CD4-positive, alpha-beta T cell (primary cell): Measurements from ENCODE around the gene MPZL3. TPM values are rescaled to one million over a fixed set of nuclear protein-coding genes. Genes with fewer than 3 reads are reported as not detected.

Source experiments
- ATAC-seq: fragments of 200-7000 bp; cut with Tn5 transposase; one replicate; pipeline ENCODE4 v1.10.0; 2022; ENCODE audit warnings: mild to moderate bottlenecking; ENCODE audit not compliant: poor library complexity
- CTCF ChIA-PET: fragments of 350-600 bp; sonication (Branson Sonifier 250); formaldehyde crosslinking; loops from one replicate; lab custom pipeline; 2021; ENCODE audit warnings: antibody characterized with exemption, inconsistent platforms; lab: Charles Lee
- POLR2A ChIA-PET: fragments of 350-600 bp; sonication (Branson Sonifier 250); formaldehyde crosslinking; loops from one replicate; lab custom pipeline; 2021; ENCODE audit warnings: antibody characterized with exemption, inconsistent platforms; lab: Charles Lee
- DNase-seq, 14 experiments: peaks; one replicate each; pipeline ENCODE4 v3.0.0-alpha.2; 2013 to 2020; ENCODE audit warnings: mixed read lengths in 2 of 14
- H3K27ac ChIP-seq, 2 donors: one replicate each; pipeline versions ENCODE4 v1.5.1 to v1.7.0; 2013; ENCODE audit warnings: low read length in 2 of 2, low read depth in 1 of 2, mild to moderate bottlenecking in 1 of 2
- H3K27me3 ChIP-seq, 2 experiments: 1 replicate in 1 of 2; 2 replicates in 1 of 2; pipeline versions ENCODE4 v1.6.1 to v1.7.0; 2013; ENCODE audit warnings: low read length in 2 of 2, control low read depth in 1 of 2, mild to moderate bottlenecking in 1 of 2, moderate library complexity in 1 of 2; ENCODE audit not compliant: insufficient read depth in 2 of 2, control insufficient read depth in 1 of 2
- H3K36me3 ChIP-seq: one replicate; pipeline ENCODE4 v1.6.1; 2013; ENCODE audit warnings: low read length, control low read depth; ENCODE audit not compliant: insufficient read depth
- H3K4me1 ChIP-seq: one replicate; pipeline ENCODE4 v1.6.1; 2013; ENCODE audit warnings: low read length, control low read depth; ENCODE audit not compliant: insufficient read depth
- H3K4me3 ChIP-seq: one replicate; pipeline ENCODE4 v1.5.1; 2013; ENCODE audit warnings: mild to moderate bottlenecking, low read length, moderate library complexity
- H3K9me3 ChIP-seq, 2 experiments: 1 replicate in 1 of 2; 2 replicates in 1 of 2; pipeline versions ENCODE4 v1.6.1 to v1.7.0; 2013; ENCODE audit warnings: low read length in 2 of 2, mild to moderate bottlenecking in 2 of 2, control low read depth in 1 of 2, moderate library complexity in 1 of 2; ENCODE audit not compliant: control insufficient read depth in 1 of 2, insufficient read depth in 1 of 2
- H3K27ac Mint-ChIP-seq: one replicate; pipeline ENCODE4 v1.8.0; 2020; ENCODE audit warnings: mixed read lengths
- H3K27me3 Mint-ChIP-seq: one replicate; pipeline ENCODE4 v1.8.0; 2021; ENCODE audit warnings: mixed read lengths
- H3K36me3 Mint-ChIP-seq: one replicate; pipeline ENCODE4 v1.8.0; 2021; ENCODE audit warnings: low read depth, mixed read lengths
- H3K4me1 Mint-ChIP-seq: one replicate; pipeline ENCODE4 v1.8.0; 2021; ENCODE audit warnings: low read depth, mixed read lengths
- H3K4me3 Mint-ChIP-seq: one replicate; pipeline ENCODE4 v1.8.0; 2020; ENCODE audit warnings: mild to moderate bottlenecking, mixed read lengths
- H3K9me3 Mint-ChIP-seq: one replicate; pipeline ENCODE4 v1.8.0; 2020; ENCODE audit warnings: mixed read lengths
- CTCF ChIP-seq: fragments of 200-600 bp; IDR thresholded peaks from one replicate; pipeline ENCODE4 v1.8.0; 2022; ENCODE audit warnings: antibody characterized with exemption, mild to moderate bottlenecking
- intact Hi-C, 2 experiments: fragments of 100-400 bp; cut with DNase I in 1 of 2; cut with micrococcal nuclease in 1 of 2; formaldehyde crosslinking; loops; one replicate each; pipeline versions ENCODE4 v1.15.1 to v1.9.0; 2023 to 2025; cut with DNase I, micrococcal nuclease
- total RNA-seq, 174 experiments: library from RNA in 2 of 174; stranded (reverse) in 2 of 174; gene quantifications; one replicate each; pipeline ENCODE4 v1.2.3 and lab custom pipeline; 2021 to 2026

Gene MPZL3
- total RNA-seq, 2 experiments from 2014 or later = 29.0 to 30.2 TPM

- Histone ChIP-seq H3K4me3 (no peak overlapping the region), H3K4me1 (peaks cover 29% of the 10 kb centered on the region), H3K36me3 (peaks cover 64% of the 10 kb centered on the region), H3K27me3 (no peaks in the 10 kb centered on the region), H3K27ac (no peak overlapping the region), H3K9me3 (no peaks in the 10 kb centered on the region)
- no peak for TF ChIP-seq CTCF
- H3K27me3 Mint-ChIP-seq = no peaks in the 10 kb centered on the region
- ChIA-PET CTCF (interaction anchor here (0.9 to 1.5 kb wide), 3 partner anchors 19 to 34 kb away, joined by 3 read pairs; no protein-coding TSS in a partner anchor), POLR2A (no interaction called here)
- no peaks in the 10 kb centered on the region for H3K9me3 Mint-ChIP-seq
- H3K27ac Mint-ChIP-seq = no peak overlapping the region
- peaks cover 9% of the 10 kb centered on the region for H3K4me1 Mint-ChIP-seq
- peak; percentile 16 for ATAC-seq
- intact Hi-C loops = no loop called here
- DNase-seq = peak in 2 of 14 experiments; percentile 20 to 63
- H3K36me3 Mint-ChIP-seq = peaks cover 23% of the 10 kb centered on the region
- H3K4me3 Mint-ChIP-seq = no peak overlapping the region
Measured at GRCh38 chr11:118232659-118233058, 19.5 kb downstream of the MPZL3 start.

DNA sequence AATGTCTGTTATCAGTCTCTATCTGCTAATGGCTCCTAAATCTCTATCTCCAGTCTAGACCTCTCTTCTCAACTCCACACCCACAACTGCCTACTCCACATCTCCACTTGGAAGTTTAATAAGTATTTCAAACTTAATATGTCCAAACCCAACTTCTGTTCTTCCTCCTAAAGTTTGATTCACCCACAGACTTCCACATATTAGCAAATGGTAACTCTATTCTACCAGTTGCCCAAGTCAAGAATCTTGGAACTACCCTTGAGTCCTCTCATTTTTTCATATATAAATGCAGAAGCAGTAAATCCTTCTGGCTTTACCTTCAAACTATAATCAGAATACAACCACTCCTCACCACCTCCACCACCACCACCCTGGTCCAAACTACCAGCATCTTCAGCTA, 20.7 kb downstream of the MPZL3 start:
- Histone ChIP-seq H3K27ac (no peak overlapping the region), H3K9me3 (no peaks in the 10 kb centered on the region), H3K36me3 (peaks cover 57% of the 10 kb centered on the region), H3K27me3 (no peaks in the 10 kb centered on the region), H3K4me1 (peaks cover 41% of the 10 kb centered on the region), H3K4me3 (no peak overlapping the region)
- H3K36me3 Mint-ChIP-seq = peaks cover 12% of the 10 kb centered on the region
- ATAC-seq (no peak), DNase-seq (no peak)
- no peaks in the 10 kb centered on the region for H3K27me3 Mint-ChIP-seq
- TF ChIP-seq CTCF = no peak
- ChIA-PET POLR2A (interaction anchor here (1.2 kb wide), 1 partner anchor 10 kb away, joined by 3 read pairs; no protein-coding TSS in a partner anchor), CTCF (no interaction called here)
- H3K9me3 Mint-ChIP-seq = no peaks in the 10 kb centered on the region
- no peak overlapping the region for H3K4me3 Mint-ChIP-seq
- H3K27ac Mint-ChIP-seq = no peak overlapping the region
- peaks cover 9% of the 10 kb centered on the region for H3K4me1 Mint-ChIP-seq
- intact Hi-C loops = no loop called here

DNA sequence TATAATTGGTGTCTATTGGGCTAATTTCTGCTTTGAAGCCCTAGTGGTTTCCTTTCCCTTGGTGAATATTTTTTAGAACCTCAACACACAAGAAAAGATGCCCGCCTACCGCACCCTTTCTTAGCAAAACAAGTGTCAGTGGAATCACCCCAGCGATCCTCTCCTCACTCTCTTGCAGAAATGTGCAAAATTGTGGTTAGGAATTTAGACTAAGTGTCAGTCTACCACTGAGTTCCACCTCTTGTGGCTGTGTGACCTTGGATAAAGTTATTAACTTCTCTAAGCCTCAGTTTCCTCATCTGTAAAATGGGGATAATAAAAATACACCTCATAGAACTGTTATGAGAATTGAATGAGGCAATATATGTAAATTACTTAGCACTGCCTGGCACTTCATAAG, 22.1 kb downstream of the MPZL3 start:
- CTCF ChIA-PET = interaction anchor here (0.8 to 1.9 kb wide), 6 partner anchors 9 to 82 kb away, joined by 3 to 7 read pairs (median 4); no protein-coding TSS in a partner anchor
- intact Hi-C loops = loop anchor here in 1 of 2 experiments (1.0 kb wide), 1 partner anchor 21 kb away; no protein-coding TSS in a partner anchor
- POLR2A ChIA-PET = interaction anchor here (1.0 to 2.3 kb wide), 11 partner anchors 9 to 114 kb away, joined by 3 to 15 read pairs (median 4); partner anchors contain the start of genes CD3E, CD3G, MPZL2 and MPZL3
- Mint-ChIP-seq H3K4me3 (peak overlapping the region; percentile 79), H3K36me3 (peaks cover 5% of the 10 kb centered on the region), H3K27ac (no peak overlapping the region), H3K4me1 (peaks cover 16% of the 10 kb centered on the region), H3K27me3 (no peaks in the 10 kb centered on the region), H3K9me3 (no peaks in the 10 kb centered on the region)
- H3K4me3 ChIP-seq = no peak overlapping the region
- peaks cover 55% of the 10 kb centered on the region for H3K4me1 ChIP-seq
- no peaks in the 10 kb centered on the region for H3K9me3 ChIP-seq
- no peaks in the 10 kb centered on the region for H3K27me3 ChIP-seq
- TF ChIP-seq CTCF = no peak
- ATAC-seq = peak; percentile 49
- peak in 12 of 14 experiments; percentile 22 to 81 (median 47) for DNase-seq
- H3K27ac ChIP-seq = peak overlapping the region; percentile 31 to 56
- peaks cover 45% of the 10 kb centered on the region for H3K36me3 ChIP-seq
